Measurements from ENCODE around the gene EPS8L3. TPM values are rescaled to one million over a fixed set of nuclear protein-coding genes. Genes with fewer than 3 reads are reported as not detected.

EPS8L3 gene
- polyA plus RNA-seq, 1 of the 3 experiments (the other 2 are of a cell fraction), result not detected

- TF ChIP-seq EP300 (IDR thresholded peaks at IDR 0.05; ENCODE audit: borderline replicate concordance in 1 of 2, low read depth in 1 of 2, low read length in 1 of 2) (no peak), TEAD4 (IDR thresholded peaks at IDR 0.05; ENCODE audit: borderline replicate concordance, insufficient read depth) (no peak), CTCF (IDR thresholded peaks at IDR 0.05) (no peak), JUND (IDR thresholded peaks at IDR 0.05) (no peak), ELF1 (IDR thresholded peaks at IDR 0.05) (no peak), RXRA (IDR thresholded peaks at IDR 0.05; ENCODE audit: borderline replicate concordance, low read depth) (no peak), MXI1 (IDR thresholded peaks at IDR 0.05; ENCODE audit: low read depth, low read length) (no peak), SIN3A (IDR thresholded peaks at IDR 0.05; ENCODE audit: borderline replicate concordance, low read depth, low read length) (no peak), FOXJ3 (CRISPR knock-in tag; IDR thresholded peaks at IDR 0.05) (no peak), FOSL2 (IDR thresholded peaks at IDR 0.05; ENCODE audit: borderline replicate concordance, low read depth) (no peak), USF1 (IDR thresholded peaks at IDR 0.05; ENCODE audit: borderline replicate concordance, low read depth) (no peak), EZH2phosphoT487 (IDR thresholded peaks at IDR 0.05; ENCODE audit: borderline replicate concordance, low read depth) (no peak), IRF3 (IDR thresholded peaks at IDR 0.05; ENCODE audit: low read depth, low read length) (no peak)
- no peaks in the 10 kb centered on the region for H3F3A ChIP-seq (replicated peaks; ENCODE audit: insufficient read depth)
- H3K27ac ChIP-seq (ENCODE audit: low read depth in 2 of 2, low read length in 1 of 2), result no peak overlapping the region
- no peak for DNase-seq
- no peaks in the 10 kb centered on the region for H3K27me3 ChIP-seq (ENCODE audit: insufficient read depth)
- 88% methylated on average over 6 of the region's 6 CpGs for WGBS (ENCODE audit: low lambda C conversion rate)
- H3K9me3 ChIP-seq, result no peaks in the 10 kb centered on the region
- ChIA-PET CTCF (interaction anchor here (0.5 to 27.7 kb wide), 4 partner anchors 10 to 388 kb away, joined by 3 to 822 read pairs (median 76); partner anchors contain the start of gene AHCYL1), POLR2A (interaction anchor here (0.8 kb wide), 1 partner anchor 198 kb away, joined by 3 read pairs; the partner anchor contains the start of gene AHCYL1)
- H3K36me3 ChIP-seq (replicated peaks in 1 of 2; ENCODE audit: control insufficient read depth in 1 of 2, insufficient read depth in 2 of 2, low read length in 1 of 2), result peaks cover 0 to 2% of the 10 kb centered on the region in 2 experiments
- H3K4me3 ChIP-seq (ENCODE audit: low read depth in 2 of 2, low read length in 1 of 2), result no peak overlapping the region
- H3K4me1 ChIP-seq (ENCODE audit: control insufficient read depth in 1 of 2, insufficient read depth in 2 of 2, low read depth in 1 of 2, low read length in 1 of 2), result peaks cover 20 to 31% of the 10 kb centered on the region in 2 experiments; a peak in 3 of 4 replicates
- no peak overlapping the region for H3K4me2 ChIP-seq
- H3K79me2 ChIP-seq (ENCODE audit: insufficient read depth), result no peaks in the 10 kb centered on the region
- H2AFZ ChIP-seq (ENCODE audit: low read depth), result no peak overlapping the region
- H3K9ac ChIP-seq, result no peak overlapping the region
- no peaks in the 10 kb centered on the region for H3K9me2 ChIP-seq
- no peaks in the 10 kb centered on the region for H4K20me1 ChIP-seq (ENCODE audit: insufficient read depth)
Measured at GRCh38 chr1:109786531-109787021, 22.9 kb upstream of the EPS8L3 start.
